HG02852 (cell line): ENCODE data around the gene HOXA13.
A peak's percentile ranks its signal among the peaks of the same experiment; 100 is the strongest.

Experiments
- ATAC-seq: cut with Tn5 transposase; IDR thresholded peaks from one replicate; pipeline ENCODE4 v1.9.1; 2021; ENCODE audit warnings: mild to moderate bottlenecking, moderate library complexity; ENCODE audit not compliant: unreplicated experiment

Gene HOXA13

GRCh38 chr7:27160546-27161213 lies 39.2 kb downstream of the HOXA13 start:
- ATAC-seq = peak; percentile 66

GRCh38 chr7:27160145-27160545 lies 39.7 kb downstream of the HOXA13 start:
- no peak for ATAC-seq

GRCh38 chr7:27159266-27160144 lies 40.4 kb downstream of the HOXA13 start:
- ATAC-seq = no peak

GRCh38 chr7:27158436-27159265 lies 41.2 kb downstream of the HOXA13 start:
- ATAC-seq = no peak

- ATAC-seq = no peak
Observed at GRCh38 chr7:27157702-27158431, 42.0 kb downstream of the HOXA13 start.

GRCh38 chr7:27156916-27157701 lies 42.8 kb downstream of the HOXA13 start:
- no peak for ATAC-seq

- no peak for ATAC-seq
Observed at GRCh38 chr7:27156508-27156898, 43.4 kb downstream of the HOXA13 start, which contains the start of gene HOXA7. Gene HOXA7 (minus strand): TSS chr7:27156675. CDS start chr7:27156545, 130 bp downstream.

GRCh38 chr7:27155816-27156507 lies 43.9 kb downstream of the HOXA13 start:
- ATAC-seq = no peak

- no peak for ATAC-seq
Observed at GRCh38 chr7:27154901-27155815, 44.7 kb downstream of the HOXA13 start.

- ATAC-seq = no peak
Observed at GRCh38 chr7:27154369-27154768, 45.5 kb downstream of the HOXA13 start.

- ATAC-seq = no peak
Observed at GRCh38 chr7:27153526-27153925, 46.4 kb downstream of the HOXA13 start.

- ATAC-seq = no peak
Observed at GRCh38 chr7:27152816-27153442, 47.0 kb downstream of the HOXA13 start.

- ATAC-seq = no peak
Observed at GRCh38 chr7:27151931-27152815, 47.7 kb downstream of the HOXA13 start, which contains the start of gene HOXA3. Gene HOXA3 (minus strand): TSS chr7:27152583. CDS start chr7:27110640, 41,943 bp downstream.

GRCh38 chr7:27151341-27151930 lies 48.5 kb downstream of the HOXA13 start:
- ATAC-seq = no peak

- ATAC-seq = peak; percentile 79
Observed at GRCh38 chr7:27150568-27151340, 49.1 kb downstream of the HOXA13 start.
